A673 (cell line): ENCODE results near the gene UCP2. TPM values are rescaled to one million over a fixed set of nuclear protein-coding genes. Genes with fewer than 3 reads are reported as not detected.

ENCODE experiments used
- BruUV-seq: library from RNA; stranded (reverse); fragments of 400-500 nt; replicated peaks from 2 replicates; lab custom pipeline; 2021; lab: Mats Ljungman, UMichigan
- CTCF ChIA-PET: fragments of 300-600 bp; sonication (Branson Sonifier 250); formaldehyde crosslinking; loops from one replicate; lab custom pipeline; 2022; ENCODE audit warnings: antibody characterized with exemption; lab: Charles Lee
- POLR2A ChIA-PET: fragments of 300-600 bp; sonication (Branson Sonifier 250); formaldehyde crosslinking; loops from one replicate; lab custom pipeline; 2022; ENCODE audit warnings: antibody characterized with exemption; ENCODE audit not compliant: low non-redundant PET; lab: Charles Lee
- DNase-seq: peaks from one replicate; pipeline ENCODE4 v3.0.0-alpha.2; 2015; ENCODE audit warnings: low spot score
- H3K27ac ChIP-seq: fragments of 200-600 bp; sonication (generic); 2 replicates; pipeline ENCODE4 v1.5.1; 2016; ENCODE audit warnings: mixed run types, low read depth, mild to moderate bottlenecking, mixed read lengths, antibody characterized with exemption, low read length; ENCODE audit not compliant: poor library complexity, severe bottlenecking
- H3K27me3 ChIP-seq: fragments of 200-600 bp; sonication (generic); replicated peaks from 2 replicates; pipeline ENCODE4 v1.6.1; 2017; ENCODE audit warnings: mixed run types, low read depth, mild to moderate bottlenecking, mixed read lengths, antibody characterized with exemption, low read length; ENCODE audit not compliant: insufficient read depth, poor library complexity
- H3K36me3 ChIP-seq: fragments of 200-600 bp; sonication (generic); 2 replicates; pipeline ENCODE4 v1.6.1; 2016; ENCODE audit warnings: mixed run types, mild to moderate bottlenecking, mixed read lengths, antibody characterized with exemption, low read length; ENCODE audit not compliant: insufficient read depth, poor library complexity, severe bottlenecking
- H3K4me1 ChIP-seq: fragments of 200-600 bp; sonication (generic); 2 replicates; pipeline ENCODE4 v1.6.1; 2017; ENCODE audit warnings: mixed run types, mild to moderate bottlenecking, mixed read lengths, antibody characterized with exemption, low read length; ENCODE audit not compliant: insufficient read depth, poor library complexity, severe bottlenecking
- H3K4me3 ChIP-seq: fragments of 200-600 bp; sonication (generic); 2 replicates; pipeline ENCODE4 v1.5.1; 2016; ENCODE audit warnings: low read depth, mixed run types, mild to moderate bottlenecking, mixed read lengths, low read length; ENCODE audit not compliant: poor library complexity, severe bottlenecking
- H3K9me3 ChIP-seq: fragments of 200-600 bp; sonication (generic); 2 replicates; pipeline ENCODE4 v1.6.1; 2016; ENCODE audit warnings: mixed run types, low read depth, mild to moderate bottlenecking, mixed read lengths, antibody characterized with exemption, low read length; ENCODE audit not compliant: poor library complexity, severe bottlenecking
- CTCF ChIP-seq: fragments of 300-800, 200-600 bp; sonication (generic); conservative IDR thresholded peaks from 2 replicates; pipeline ENCODE4 v1.5.1; 2017; ENCODE audit warnings: low read depth, mild to moderate bottlenecking, antibody characterized with exemption, low read length, moderate library complexity, mixed read lengths
- EZH2 ChIP-seq: fragments of 200-600 bp; sonication (generic); IDR thresholded peaks from 2 replicates; pipeline ENCODE4 v1.6.1; 2017; ENCODE audit warnings: borderline replicate concordance, low read depth, mild to moderate bottlenecking, mixed read lengths, antibody characterized with exemption, low read length; ENCODE audit not compliant: poor library complexity, severe bottlenecking
- intact Hi-C: fragments of 100-400 bp; cut with micrococcal nuclease; formaldehyde crosslinking; loops from one replicate; pipeline ENCODE4 v1.10.0; 2022; ENCODE audit not compliant: unreplicated experiment
- total RNA-seq: library from RNA; stranded (reverse); gene quantifications from 2 replicates; pipeline ENCODE4 v1.2.3, GENCODE V29; 2021

The UCP2 gene
- total RNA-seq, 1 experiment from 2014 or later: 88.5 TPM

GRCh38 chr11:73950869-73951710 is 31.6 kb downstream of the UCP2 start, which contains the start of gene DNAJB13:
Gene DNAJB13, plus strand, starts transcription at chr11:73951026. Its CDS starts 44 bp downstream, at chr11:73951070.
- H3K27me3 ChIP-seq: no peaks in the 10 kb centered on the region
- no TSS peak for BruUV-seq
- ChIA-PET POLR2A (no interaction called here), CTCF (no interaction called here)
- H3K4me1 ChIP-seq: no peaks in the 10 kb centered on the region
- no peaks in the 10 kb centered on the region for H3K36me3 ChIP-seq
- H3K4me3 ChIP-seq: no peak within 1 kb of the TSS
- no peak for TF ChIP-seq EZH2
- no peak for TF ChIP-seq CTCF
- H3K9me3 ChIP-seq: no peaks in the 10 kb centered on the region
- intact Hi-C loops: no loop called here
- H3K27ac ChIP-seq: no peak within 1 kb of the TSS
- peak; percentile 68 for DNase-seq

- ChIA-PET CTCF (no interaction called here), POLR2A (no interaction called here)
- H3K9me3 ChIP-seq: no peaks in the 10 kb centered on the region
- no peaks in the 10 kb centered on the region for H3K27me3 ChIP-seq
- no peak for DNase-seq
- no peak overlapping the region for H3K27ac ChIP-seq
- H3K4me1 ChIP-seq: no peaks in the 10 kb centered on the region
- TF ChIP-seq CTCF: no peak
- no peak for TF ChIP-seq EZH2
- intact Hi-C loops: no loop called here
- no TSS peak for BruUV-seq
- H3K36me3 ChIP-seq: no peaks in the 10 kb centered on the region
- no peak overlapping the region for H3K4me3 ChIP-seq
These were observed 32.7 kb downstream of the UCP2 start for GRCh38 chr11:73949912-73950311.

- H3K4me3 ChIP-seq: no peak overlapping the region
- CTCF ChIA-PET: no interaction called here
- intact Hi-C loops: no loop called here
- POLR2A ChIA-PET: interaction anchor here (0.6 kb wide), 1 partner anchor 75 kb away, joined by 3 read pairs; no protein-coding TSS in a partner anchor
- no peak overlapping the region for H3K27ac ChIP-seq
- no peaks in the 10 kb centered on the region for H3K27me3 ChIP-seq
- no peaks in the 10 kb centered on the region for H3K4me1 ChIP-seq
- BruUV-seq: no TSS peak
- no peak for TF ChIP-seq EZH2
- no peak for TF ChIP-seq CTCF
- no peak for DNase-seq
- no peaks in the 10 kb centered on the region for H3K9me3 ChIP-seq
- H3K36me3 ChIP-seq: no peaks in the 10 kb centered on the region
These were observed 33.4 kb downstream of the UCP2 start for GRCh38 chr11:73949246-73949645.
